HG03460 (cell line): ENCODE results near the gene CNOT10.
A peak's percentile ranks its signal among the peaks of the same experiment; 100 is the strongest.
"Not testable (repeated sequence)": the region's sequence is repeated elsewhere in the genome, so short reads cannot be mapped to it uniquely, and the experiment has no call there.

Source experiments
- ATAC-seq: cut with Tn5 transposase; IDR thresholded peaks from one replicate; pipeline ENCODE4 v1.9.1; 2021; ENCODE audit not compliant: unreplicated experiment

CNOT10 gene

DNA sequence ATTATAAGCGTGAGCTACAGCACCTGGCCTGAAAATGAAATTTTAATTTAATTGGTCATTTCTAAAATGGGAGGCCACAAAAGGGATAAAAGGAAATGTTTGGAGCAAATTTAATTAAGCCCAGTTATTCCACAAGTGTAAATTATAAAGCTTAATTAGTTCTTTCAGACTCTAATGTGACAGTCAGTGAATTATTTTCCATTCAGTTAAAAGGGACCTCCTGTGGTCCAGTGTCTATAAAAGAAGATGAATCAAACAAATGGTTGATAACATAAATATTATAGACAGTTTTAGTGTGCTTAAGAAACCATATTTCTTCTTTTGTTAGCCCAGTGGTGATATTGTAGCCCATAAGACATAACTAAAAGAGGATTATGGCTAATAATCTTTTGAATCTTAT is 66.4 kb downstream of the CNOT10 start:
- no peak for ATAC-seq

GRCh38 chr3:32755761-32756160 is 70.8 kb downstream of the CNOT10 start:
- no peak for ATAC-seq

DNA sequence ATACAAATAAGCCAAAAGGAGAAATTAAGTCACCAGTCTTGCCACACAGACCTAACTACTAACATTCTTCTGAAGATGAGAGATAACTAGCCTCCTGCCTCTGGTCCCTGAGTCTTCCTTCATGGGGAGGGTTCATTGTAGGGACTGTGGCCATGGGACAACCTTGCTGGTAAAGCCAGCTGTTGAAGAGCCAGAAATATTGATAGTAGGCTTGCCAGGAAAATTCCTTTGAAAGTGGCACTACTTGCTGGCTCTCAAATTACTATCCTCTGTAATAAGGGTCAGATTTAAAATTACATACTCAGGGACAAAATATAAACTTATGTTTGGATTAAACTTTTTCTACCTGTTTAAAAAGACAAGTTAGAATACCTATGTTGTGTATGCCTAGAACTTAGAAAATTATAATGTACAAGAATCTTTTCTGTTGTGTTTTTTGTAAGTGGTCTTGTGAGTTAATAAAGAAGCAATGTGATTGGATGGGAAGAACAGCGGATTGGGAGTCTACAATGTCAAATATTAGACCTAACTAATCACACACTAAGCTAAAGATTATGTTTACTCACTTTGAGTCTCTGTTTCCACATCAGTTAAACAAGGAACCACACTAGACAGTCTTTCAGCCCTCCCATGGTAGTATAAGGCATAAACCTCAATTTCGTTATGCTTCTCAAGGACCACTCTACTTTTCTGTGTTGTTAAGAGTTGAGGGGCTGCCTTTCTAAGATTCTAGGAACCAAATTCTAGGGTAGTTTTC is 72.8 kb downstream of the CNOT10 start:
- ATAC-seq = no peak

DNA sequence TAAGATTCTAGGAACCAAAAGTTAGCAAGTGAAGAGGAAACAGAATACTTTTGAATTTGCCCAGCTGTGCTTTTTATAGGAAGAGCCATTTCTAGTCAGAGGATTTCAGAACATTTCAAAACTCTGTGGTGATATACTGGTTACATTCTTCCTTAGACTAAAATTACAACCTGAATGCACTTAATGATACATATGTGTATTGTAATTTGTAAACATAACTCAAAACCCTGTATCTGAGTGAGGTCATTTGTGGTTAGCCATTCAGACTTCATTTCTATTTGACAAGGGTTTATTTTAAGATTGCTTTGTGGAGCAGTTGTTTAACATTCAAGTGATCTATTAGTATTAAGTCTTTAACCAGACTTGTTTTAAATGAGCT is 73.4 kb downstream of the CNOT10 start:
- ATAC-seq = no peak

GRCh38 chr3:32759342-32759741 is 74.4 kb downstream of the CNOT10 start:
- ATAC-seq = no peak

DNA sequence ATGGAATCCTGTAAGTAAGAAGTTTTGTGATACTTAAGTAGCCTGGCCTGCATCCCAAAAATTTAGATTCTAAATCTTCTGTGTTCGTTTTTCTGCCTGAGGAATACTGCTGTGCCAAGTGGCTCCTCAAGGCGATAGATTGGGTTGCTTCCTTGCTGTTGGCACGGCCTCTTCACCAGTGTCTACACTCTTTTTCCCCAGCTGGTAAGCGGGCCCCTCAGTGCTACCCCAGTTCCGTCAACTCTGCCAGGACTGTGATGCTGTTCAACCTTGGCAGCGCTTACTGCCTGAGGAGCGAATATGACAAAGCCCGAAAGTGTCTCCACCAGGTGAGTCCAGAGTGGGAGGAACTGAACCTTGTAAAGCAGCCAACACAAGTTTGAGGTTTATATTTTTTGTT is 79.5 kb downstream of the CNOT10 start:
- no peak for ATAC-seq

DNA sequence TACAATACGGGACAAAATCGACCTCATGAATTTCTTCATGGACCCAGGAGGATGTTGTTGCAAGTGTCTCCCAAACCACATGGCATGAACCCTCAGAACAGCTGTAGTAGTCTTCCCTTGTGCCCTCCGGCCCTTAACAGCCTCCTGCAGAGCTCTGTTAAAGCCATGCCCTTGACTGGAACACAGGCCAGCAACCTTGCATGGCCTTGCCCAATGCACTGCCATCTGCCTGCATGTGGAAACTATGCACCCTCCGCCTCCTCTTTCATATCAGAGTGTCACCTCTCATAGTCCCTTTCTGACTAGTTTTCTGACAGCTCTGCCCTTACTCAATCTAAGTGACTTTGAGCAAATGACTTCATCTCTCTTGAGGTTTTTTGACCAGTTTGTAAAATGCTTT is 93.4 kb downstream of the CNOT10 start:
- no peak for ATAC-seq

- ATAC-seq = no peak
Observed at GRCh38 chr3:32780071-32780734, 95.2 kb downstream of the CNOT10 start.

GRCh38 chr3:32780735-32781210 is 95.8 kb downstream of the CNOT10 start:
- peak; percentile 37 for ATAC-seq

DNA sequence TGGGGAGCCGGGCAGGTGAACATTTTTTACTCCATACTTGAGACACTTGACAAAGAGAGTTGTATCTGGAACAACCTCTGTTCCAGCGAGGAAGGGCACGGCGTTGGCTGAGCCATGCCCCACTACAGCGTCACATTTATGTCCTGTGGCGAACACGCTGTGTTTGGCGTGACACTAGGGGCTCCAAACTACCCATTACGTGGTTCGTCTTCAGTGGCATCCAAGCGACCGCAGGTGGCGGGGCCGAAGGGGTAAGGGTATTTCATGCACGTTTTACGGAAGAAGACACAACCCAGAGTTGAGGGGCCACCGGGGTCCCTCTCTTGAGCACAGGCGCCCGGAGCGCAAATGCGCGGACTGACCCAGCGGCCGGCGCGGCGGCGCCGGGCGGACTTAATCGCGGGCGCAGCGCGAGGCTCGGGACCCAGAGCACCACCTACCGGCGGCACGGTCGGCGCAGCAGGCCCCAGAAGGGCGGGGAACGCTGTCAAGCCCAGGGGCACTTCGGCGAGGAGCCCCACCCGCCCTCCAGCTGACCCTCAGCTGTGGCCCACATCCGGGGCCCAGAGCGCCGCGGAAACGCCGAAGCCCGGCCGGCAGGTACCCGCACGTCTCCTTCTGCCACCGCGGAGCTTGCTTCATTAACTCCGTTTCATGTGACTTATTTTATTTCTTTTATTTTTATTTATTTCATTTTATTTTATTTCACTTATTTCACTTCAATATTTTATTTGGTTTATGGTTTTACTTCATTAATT is 96.4 kb downstream of the CNOT10 start:
- ATAC-seq = peak; percentile 93

DNA sequence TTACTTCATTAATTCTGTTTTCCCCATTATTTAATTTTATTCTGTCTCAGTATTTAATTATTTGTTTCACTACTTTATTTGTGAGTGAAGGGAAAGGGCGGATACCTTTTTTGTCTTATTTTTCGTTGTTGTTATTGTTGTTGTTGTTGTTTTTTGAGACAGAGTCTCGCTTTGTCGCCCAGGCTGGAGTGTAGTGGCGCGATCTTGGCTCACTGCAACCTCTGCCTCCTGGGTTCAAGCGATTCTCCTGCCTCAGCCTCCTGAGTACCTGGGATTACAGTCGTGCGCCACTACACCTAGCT is 96.9 kb downstream of the CNOT10 start:
- not testable (repeated sequence) for ATAC-seq

DNA sequence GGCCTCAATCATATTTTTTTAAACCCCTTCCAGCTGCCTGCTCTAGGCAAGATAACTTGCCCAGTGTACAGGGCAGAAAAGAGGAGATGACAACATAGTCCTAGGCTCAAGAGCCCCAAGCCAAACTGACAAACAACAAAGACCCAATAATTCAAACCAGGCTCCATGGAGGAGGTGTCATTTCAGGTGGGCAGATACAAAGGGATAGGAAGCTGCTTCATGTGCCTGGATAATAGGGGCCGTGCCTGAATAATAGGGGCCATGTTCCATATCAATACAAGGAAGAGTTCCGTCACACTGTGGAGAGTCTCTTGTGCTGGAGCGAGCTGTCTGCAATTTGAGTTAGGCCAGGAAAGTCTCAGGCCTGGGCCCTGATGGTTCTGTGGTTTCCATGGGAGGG is 97.4 kb downstream of the CNOT10 start:
- no peak for ATAC-seq

- ATAC-seq = no peak
Observed at GRCh38 chr3:32791833-32792232, 106.8 kb downstream of the CNOT10 start.

DNA sequence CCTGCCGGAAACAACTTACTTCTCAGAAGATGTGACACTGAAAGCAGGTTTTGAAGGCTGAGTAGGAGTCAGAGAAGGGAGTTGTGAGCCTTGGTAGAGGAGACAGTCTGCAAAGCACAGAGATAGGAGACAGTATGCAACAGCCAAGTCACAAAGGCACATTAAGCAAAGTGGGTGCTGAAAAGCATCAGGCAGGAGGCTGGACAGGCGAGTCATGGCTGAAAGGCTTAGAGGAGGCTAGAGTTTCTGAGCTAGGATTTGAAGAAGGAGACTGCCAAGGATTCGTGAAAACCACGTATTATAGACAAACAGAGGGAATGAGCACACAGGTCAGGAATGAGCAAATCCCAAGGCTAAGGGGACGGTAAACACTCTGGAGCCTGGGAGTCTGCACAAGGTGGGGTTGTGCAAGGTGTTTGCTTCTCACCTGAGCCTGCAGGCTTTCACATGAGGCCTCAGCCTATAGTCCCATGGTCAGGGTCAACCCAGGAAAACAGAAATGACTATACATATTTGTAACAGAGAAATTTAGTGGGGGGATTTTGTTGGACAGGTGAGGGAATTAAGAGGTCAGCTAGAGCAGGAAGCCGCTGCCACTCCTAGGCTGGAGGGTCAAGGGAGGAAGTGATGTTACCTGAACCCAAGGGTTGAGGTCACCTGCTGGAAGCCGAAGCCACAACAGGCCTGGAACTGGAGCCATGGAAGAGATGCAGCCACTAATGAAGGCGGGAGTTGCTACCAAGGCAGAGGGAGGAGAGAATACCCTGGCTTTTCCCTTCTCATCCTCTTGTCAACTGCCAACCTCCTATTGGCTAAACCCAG is 109.7 kb downstream of the CNOT10 start:
- ATAC-seq = no peak

GRCh38 chr3:32796384-32796950 is 111.5 kb downstream of the CNOT10 start:
- ATAC-seq = not testable (repeated sequence)

DNA sequence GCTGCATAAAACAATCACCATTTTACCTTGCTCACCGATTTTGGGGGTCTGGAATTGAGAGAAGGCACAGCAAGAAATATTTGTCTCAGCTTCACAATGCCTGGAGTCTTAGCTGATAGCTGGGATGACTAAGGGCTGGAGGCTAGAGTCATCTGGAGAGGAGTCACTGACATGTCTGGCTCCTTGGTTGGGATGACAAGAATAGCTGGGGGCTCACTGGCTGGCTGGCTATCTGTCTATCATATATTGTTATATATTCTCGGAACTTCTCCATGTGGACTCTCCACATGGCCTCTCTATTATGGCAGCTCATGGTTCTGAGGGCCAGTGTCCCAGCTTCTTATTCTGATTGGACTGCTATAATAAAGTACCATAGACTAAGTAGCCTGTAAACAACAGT is 112.8 kb downstream of the CNOT10 start:
- no peak for ATAC-seq

- ATAC-seq = not testable (repeated sequence)
Observed at GRCh38 chr3:32801440-32801839, 116.5 kb downstream of the CNOT10 start.

GRCh38 chr3:32813180-32813579 is 128.2 kb downstream of the CNOT10 start:
- peak; percentile 77 for ATAC-seq

- ATAC-seq = no peak
Observed at GRCh38 chr3:32814361-32814760, 129.4 kb downstream of the CNOT10 start.

GRCh38 chr3:32815841-32816438 is 131.0 kb downstream of the CNOT10 start:
- ATAC-seq = no peak
